Measurements from ENCODE around the gene SNRPD3.

SNRPD3 gene

DNA sequence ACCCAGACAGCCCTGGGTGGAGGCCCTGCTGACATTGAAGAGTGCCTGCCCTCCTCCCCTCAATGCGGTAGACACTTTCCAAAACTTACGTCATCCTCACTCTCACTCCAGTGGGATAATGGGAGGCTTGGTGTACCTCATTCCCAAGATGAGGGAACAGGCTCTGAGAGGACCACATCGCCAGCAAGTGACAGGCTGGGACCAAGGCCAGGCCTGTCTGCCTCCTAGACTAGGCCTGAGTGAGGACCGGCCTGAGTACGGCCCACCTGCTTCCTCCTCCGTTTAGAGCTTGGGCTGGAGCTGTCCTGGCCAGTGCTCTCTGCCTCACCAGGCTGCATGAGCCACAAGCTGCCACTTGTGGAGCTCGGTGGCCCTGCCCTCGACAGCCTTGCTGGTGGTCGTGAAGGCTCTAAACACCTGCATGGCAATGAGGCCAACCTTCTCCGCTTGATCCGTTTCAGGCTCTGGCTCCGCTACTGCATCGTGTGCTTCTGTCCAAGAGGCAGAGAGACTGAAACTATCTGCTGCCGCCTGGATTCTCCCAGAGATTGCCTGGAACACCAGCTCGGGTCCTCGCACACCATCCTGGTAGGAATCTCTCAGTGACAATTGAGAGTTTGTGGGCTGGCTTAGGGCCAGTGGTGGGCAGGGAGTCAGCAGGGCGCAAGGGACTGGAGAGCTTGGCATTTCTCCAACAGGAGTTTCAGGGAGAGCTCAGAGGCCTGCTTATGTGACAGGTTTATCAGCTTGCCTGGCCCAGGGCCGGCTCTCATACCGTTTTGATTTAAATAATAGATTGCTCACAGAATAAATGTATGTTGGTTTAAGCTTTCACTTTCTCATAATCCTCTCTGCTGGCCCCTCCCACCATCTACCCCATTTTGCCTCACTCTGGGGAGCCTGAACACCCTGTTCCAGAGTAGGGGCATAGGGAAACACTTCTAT lies 27.7 kb downstream of the SNRPD3 start:
- TF ChIP-seq, protein P1, sequence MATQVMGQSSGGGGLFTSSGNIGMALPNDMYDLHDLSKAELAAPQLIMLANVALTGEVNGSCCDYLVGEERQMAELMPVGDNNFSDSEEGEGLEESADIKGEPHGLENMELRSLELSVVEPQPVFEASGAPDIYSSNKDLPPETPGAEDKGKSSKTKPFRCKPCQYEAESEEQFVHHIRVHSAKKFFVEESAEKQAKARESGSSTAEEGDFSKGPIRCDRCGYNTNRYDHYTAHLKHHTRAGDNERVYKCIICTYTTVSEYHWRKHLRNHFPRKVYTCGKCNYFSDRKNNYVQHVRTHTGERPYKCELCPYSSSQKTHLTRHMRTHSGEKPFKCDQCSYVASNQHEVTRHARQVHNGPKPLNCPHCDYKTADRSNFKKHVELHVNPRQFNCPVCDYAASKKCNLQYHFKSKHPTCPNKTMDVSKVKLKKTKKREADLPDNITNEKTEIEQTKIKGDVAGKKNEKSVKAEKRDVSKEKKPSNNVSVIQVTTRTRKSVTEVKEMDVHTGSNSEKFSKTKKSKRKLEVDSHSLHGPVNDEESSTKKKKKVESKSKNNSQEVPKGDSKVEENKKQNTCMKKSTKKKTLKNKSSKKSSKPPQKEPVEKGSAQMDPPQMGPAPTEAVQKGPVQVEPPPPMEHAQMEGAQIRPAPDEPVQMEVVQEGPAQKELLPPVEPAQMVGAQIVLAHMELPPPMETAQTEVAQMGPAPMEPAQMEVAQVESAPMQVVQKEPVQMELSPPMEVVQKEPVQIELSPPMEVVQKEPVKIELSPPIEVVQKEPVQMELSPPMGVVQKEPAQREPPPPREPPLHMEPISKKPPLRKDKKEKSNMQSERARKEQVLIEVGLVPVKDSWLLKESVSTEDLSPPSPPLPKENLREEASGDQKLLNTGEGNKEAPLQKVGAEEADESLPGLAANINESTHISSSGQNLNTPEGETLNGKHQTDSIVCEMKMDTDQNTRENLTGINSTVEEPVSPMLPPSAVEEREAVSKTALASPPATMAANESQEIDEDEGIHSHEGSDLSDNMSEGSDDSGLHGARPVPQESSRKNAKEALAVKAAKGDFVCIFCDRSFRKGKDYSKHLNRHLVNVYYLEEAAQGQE (IDR thresholded peaks at IDR 0.05; ENCODE audit: insufficient read depth in 1 of 2, low read depth in 2 of 2, low read length in 2 of 2), result no peak
- no peak for TF ChIP-seq SIN3A (IDR thresholded peaks at IDR 0.05; ENCODE audit: borderline replicate concordance, insufficient read depth, low read length)
- no peak for TF ChIP-seq POLR2AphosphoS5 (IDR thresholded peaks at IDR 0.05; ENCODE audit: low read depth, low read length)
- TF ChIP-seq TAF1 (IDR thresholded peaks at IDR 0.05; ENCODE audit: borderline replicate concordance, insufficient read depth, low read length), result no peak
- TF ChIP-seq FOXP2 (optimal IDR thresholded peaks at IDR 0.05; ENCODE audit: borderline replicate concordance, extremely low read depth, extremely low read length, insufficient read depth), result no peak

DNA sequence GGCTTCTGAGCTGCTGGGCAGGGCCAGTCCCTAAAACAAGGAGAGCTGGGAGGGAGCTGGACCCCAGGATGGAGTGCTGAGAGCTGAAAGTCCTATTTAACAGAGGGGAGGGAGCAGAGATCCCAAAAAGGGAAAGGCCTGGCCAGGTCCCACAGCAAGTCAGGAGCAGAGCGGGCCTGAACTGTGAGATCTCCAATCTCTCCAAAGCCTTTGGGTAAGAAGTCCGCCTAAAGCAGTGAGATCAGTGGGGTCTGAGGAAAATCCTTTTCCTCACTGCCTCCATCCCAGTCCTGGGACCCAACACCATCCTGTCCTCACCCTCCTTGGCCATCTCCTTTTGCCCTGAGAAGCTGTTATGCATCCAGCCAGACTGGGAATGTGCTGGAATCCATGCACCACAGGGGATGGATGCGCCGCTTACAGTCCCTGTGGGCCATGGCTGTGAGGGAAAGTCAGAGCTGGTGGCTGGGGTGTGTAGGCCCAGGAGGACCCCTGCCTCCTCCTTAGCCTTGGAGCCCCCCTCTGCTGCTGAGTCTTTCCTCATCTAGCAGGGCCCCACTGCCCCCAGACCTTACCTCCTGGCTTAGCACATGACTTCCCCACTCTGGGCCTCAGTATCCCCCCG lies 28.5 kb downstream of the SNRPD3 start:
- no peak for TF ChIP-seq FOXP2 (optimal IDR thresholded peaks at IDR 0.05; ENCODE audit: borderline replicate concordance, extremely low read depth, extremely low read length, insufficient read depth)
- no peak for TF ChIP-seq POLR2AphosphoS5 (IDR thresholded peaks at IDR 0.05; ENCODE audit: low read depth, low read length)
- TF ChIP-seq, protein P1 (IDR thresholded peaks at IDR 0.05; ENCODE audit: insufficient read depth in 1 of 2, low read depth in 2 of 2, low read length in 2 of 2), result no peak
- TF ChIP-seq SIN3A (IDR thresholded peaks at IDR 0.05; ENCODE audit: borderline replicate concordance, insufficient read depth, low read length), result no peak
- no peak for TF ChIP-seq TAF1 (IDR thresholded peaks at IDR 0.05; ENCODE audit: borderline replicate concordance, insufficient read depth, low read length)

DNA sequence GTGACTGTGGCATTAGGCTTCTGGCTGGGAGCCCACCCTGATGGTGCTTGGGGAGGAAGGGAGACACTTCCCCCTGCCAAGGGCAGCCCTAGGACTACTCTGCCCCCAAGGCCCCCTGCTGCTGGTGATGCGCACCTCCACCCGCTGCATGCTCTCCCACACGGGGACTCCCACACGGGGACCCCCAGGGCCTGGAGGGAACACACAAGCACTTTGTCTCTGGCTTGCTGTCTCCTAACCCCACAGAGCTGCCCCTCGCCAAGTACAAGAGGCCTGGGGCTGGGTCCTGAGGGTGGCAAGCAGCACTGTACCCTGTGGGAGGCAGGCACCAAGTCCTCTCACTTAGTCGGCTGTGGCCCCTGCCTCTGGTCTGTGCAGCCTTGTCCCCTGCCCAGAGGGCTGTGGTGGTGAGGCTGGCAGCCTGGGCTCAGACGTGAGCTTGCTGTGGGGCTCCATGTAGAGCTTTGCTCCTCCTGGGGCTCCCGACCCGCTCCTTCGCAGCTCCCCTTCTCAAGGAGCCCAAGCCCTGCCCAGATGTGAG lies 29.1 kb downstream of the SNRPD3 start:
- TF ChIP-seq, protein P1 (IDR thresholded peaks at IDR 0.05; ENCODE audit: insufficient read depth in 1 of 2, low read depth in 2 of 2, low read length in 2 of 2), result no peak

DNA sequence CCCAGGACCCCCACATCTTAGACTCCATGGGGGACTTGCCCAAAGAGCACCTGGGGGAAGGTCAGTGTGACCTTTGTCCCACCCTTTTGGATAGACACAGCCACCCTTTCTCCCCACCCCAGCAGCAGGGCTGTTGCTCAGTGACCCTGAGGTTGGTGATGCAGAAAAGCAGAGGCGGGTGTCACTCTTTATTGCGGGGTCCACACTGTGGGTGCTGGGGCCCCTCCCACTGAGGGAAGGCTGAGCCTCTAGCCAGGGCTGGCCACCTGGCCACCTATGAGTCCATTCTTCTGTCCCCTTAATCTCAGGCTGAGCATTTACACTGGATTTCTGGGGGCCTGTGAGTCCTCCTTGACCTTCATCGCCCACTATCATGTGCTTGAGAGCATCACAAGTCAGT lies 29.7 kb downstream of the SNRPD3 start:
- TF ChIP-seq TAF1 (IDR thresholded peaks at IDR 0.05; ENCODE audit: borderline replicate concordance, insufficient read depth, low read length), result no peak
- no peak for TF ChIP-seq SIN3A (IDR thresholded peaks at IDR 0.05; ENCODE audit: borderline replicate concordance, insufficient read depth, low read length)
- no peak for TF ChIP-seq FOXP2 (optimal IDR thresholded peaks at IDR 0.05; ENCODE audit: borderline replicate concordance, extremely low read depth, extremely low read length, insufficient read depth)
- no peak for TF ChIP-seq POLR2AphosphoS5 (IDR thresholded peaks at IDR 0.05; ENCODE audit: low read depth, low read length)
- TF ChIP-seq, protein P1 (IDR thresholded peaks at IDR 0.05; ENCODE audit: insufficient read depth in 1 of 2, low read depth in 2 of 2, low read length in 2 of 2), result no peak
